Activated naive CD4-positive, alpha-beta T cell treated with anti-CD3 and anti-CD28 coated beads, Interleukin-2, amount 50 U/mL, for 16 hours (primary cell): ENCODE results near the gene C18orf63.
"Not testable (repeated sequence)": the region's sequence is repeated elsewhere in the genome, so short reads cannot be mapped to it uniquely, and the experiment has no call there.

Experiments used
- DNase-seq: peaks from one replicate; pipeline ENCODE4 v3.0.0-alpha.2; 2020

The C18orf63 gene

DNA sequence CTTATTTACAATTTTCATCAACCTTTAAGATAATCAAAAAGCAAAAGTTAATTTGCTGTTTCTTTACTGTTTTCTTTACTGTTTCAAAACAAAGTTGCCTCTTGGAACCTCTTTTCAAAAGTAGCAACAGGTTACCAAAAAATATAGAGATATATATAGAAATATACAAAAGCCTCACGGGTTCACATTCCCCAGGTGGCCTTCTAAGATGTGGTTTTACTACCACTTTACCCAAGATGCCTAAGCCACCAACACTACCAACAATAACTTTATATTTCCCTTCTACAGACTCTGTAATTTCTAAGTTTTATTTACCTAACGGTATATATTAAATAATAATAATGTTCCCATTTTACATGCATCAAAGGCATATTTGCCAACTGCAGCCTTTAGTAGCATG lies 28.8 kb upstream of the C18orf63 start:
- no peak for DNase-seq

- no peak for DNase-seq
These were observed 27.6 kb upstream of the C18orf63 start for GRCh38 chr18:74288041-74288440.

DNA sequence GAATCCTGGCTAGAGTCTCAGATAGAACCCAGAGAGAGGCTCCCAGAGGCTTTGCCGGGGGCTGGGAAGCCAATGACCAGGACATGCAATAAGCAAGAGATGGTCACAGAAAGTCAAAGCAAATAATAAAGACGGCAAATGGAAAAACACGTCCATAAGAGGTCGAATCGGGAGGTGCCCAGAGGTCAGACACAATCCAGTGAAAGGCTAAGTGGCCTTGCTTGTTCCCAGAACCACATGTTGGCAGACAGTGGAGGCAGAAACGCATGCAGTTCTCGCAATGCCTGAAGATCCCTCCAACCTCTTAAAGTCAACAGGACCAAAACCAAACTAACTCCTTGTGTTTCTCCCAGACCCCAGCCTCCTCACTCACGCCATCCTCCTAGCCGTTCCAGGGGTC lies 26.9 kb upstream of the C18orf63 start:
- DNase-seq: no peak

DNA sequence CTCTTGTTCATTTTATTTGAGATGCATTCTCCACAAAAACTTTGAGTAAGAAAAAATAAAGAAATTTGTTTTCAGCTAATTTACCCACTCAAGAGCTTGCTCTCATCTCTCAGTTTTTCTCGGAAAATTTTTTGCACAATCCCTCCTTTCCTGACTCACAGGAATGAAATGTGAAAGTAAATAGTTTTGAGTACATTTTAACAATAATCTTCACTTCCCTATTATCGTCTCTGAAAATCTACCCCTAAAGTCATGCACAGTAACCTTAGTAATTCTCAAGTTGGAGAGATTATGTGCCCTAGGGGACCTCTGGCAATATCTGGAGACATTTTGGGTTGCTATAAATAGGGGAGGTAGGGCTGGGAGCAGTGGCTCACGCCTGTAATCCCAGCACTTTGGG lies 26.5 kb upstream of the C18orf63 start:
- DNase-seq: no peak

DNA sequence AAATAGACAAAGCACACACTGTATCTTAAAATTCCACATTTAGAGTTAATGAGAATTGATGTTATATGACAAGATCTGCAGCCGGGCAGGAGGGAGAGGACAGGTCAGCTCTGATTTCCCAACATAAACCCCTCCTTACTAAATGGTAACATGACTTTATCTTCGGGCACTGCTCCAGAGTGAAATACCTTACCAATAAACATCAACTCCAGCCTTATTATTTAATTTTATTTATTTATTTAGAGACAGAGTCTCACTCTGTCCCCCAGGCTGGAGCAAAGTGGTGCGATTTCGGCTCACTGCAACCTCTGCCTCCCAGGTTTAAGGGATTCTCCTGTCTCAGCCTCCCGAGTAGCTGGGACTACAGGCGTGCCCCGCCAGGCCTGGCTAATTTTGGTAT lies 25.6 kb upstream of the C18orf63 start:
- DNase-seq: no peak

GRCh38 chr18:74290794-74291471 lies 24.7 kb upstream of the C18orf63 start:
- DNase-seq: no peak

DNA sequence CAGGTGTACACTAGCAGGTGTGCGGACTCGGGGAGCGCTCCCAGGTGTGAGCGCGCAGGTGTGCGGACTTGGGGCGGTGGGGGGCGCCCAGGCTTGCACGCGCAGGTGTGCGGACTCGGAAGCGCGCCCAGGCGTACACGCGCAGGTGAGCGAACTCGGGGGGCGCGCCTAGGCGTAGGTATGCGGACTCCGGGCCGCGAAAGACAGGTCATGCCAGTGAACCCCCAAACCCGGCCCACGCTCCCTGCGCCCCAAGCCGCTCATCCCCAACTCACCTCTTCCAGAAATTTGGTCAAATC lies 24.2 kb upstream of the C18orf63 start:
- no peak for DNase-seq

- DNase-seq: peak; percentile 99
These were observed 23.7 kb upstream of the C18orf63 start, which contains the start of gene CYB5A for GRCh38 chr18:74291771-74292540. TSS of gene CYB5A (minus strand) at chr18:74291963. CDS start at chr18:74291875, 88 bp downstream.

- no peak for DNase-seq
These were observed 23.1 kb upstream of the C18orf63 start for GRCh38 chr18:74292541-74292858.

DNA sequence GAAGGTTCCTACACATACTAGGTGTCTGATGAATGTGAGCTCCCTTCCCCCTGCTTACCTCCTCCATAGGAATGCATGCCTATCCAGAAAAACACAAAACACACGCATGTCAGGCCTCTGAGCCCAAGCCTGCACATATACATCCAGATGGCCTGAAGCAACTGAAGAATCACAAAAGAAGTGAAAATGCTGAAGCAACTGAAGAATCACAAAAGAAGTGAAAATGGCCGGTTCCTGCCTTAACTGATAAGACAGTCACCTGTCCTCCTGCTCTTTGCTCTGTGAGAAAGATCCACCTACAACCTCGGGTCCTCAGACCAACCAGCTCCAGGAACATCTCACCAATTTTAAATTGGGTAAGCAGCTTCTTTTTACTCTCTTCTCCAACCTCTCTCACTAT lies 22.7 kb upstream of the C18orf63 start:
- not testable (repeated sequence) for DNase-seq

DNA sequence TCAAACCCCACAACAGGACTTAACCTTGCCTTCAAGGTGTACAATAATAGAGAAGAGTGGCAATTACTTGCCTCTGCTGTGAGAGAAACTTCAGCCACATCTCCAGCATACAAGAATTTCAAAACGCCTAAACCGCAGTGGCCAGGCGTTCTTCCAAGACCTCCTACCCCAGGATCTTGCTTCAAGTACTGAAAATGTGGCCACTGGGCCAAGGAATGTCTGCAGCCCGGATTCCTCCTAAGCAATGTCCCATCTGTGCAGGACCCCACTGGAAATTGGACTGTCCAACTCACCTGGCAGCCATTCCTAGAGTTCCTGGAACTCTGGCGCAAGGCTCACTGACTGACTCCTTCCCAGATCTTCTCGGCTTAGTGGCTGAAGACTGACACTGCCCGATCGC lies 21.1 kb upstream of the C18orf63 start:
- no peak for DNase-seq

GRCh38 chr18:74299162-74299561 lies 16.5 kb upstream of the C18orf63 start:
- no peak for DNase-seq

- DNase-seq: no peak
These were observed 15.9 kb upstream of the C18orf63 start for GRCh38 chr18:74299746-74300145.

DNA sequence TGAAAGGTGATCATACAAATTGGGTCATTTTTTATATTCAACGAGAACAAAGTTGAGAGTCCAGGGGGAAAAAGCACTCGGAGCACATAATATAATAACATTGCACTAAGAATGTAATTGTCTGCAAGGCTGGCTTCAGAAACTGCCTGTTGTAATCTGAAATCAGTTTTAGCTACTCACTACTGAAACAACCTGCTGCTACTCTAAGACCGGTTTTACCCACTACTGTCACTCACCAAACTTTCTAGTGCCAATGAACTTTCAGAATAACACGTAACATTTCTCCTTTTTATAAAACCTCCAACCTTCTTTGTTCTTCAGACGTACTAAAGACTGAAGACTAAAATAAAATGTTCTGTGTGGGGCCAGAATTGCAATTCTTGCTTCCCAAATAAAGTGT lies 12.3 kb upstream of the C18orf63 start:
- no peak for DNase-seq

GRCh38 chr18:74303936-74304335 lies 11.7 kb upstream of the C18orf63 start:
- no peak for DNase-seq

- DNase-seq: no peak
These were observed 5.2 kb upstream of the C18orf63 start for GRCh38 chr18:74310411-74310810.

GRCh38 chr18:74311000-74311399 lies 4.6 kb upstream of the C18orf63 start:
- DNase-seq: no peak

DNA sequence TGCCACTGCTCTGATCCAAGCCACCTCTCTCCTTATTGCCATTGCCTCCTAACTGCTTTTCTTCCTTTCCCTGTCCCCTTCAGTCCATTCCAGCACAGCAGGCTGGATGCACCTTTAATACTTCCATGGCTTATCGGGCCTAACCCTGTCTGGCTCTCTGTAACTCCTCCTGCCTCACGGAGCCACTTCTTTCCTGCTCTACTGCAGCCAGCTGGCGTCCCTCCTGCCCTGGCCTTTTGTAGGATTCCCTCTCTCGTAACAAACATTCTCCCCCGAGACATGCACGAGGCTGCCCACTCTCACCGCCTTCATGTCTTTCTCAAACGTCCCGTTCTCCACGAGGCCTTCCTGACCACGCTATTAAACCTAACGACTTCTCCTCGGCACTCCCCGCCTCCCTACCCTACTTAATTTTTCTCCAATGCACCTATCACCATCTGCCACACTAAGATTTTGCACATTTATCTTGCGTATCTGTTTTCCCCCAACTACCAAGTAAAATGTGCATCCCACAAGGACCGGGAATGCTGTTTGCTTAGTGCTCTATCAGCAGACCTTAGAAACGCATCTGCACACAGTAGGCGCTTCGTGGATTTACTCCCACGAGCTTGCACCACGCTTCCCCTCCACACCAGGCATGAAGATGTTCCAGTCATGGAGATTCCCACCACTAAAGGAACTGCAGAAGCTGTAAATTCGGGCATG lies 728 bp upstream of the C18orf63 start:
- no peak for DNase-seq

GRCh38 chr18:74316257-74317170 lies 875 bp downstream of the C18orf63 start:
- no peak for DNase-seq

- DNase-seq: no peak
These were observed 10.6 kb downstream of the C18orf63 start for GRCh38 chr18:74326231-74326630.

DNA sequence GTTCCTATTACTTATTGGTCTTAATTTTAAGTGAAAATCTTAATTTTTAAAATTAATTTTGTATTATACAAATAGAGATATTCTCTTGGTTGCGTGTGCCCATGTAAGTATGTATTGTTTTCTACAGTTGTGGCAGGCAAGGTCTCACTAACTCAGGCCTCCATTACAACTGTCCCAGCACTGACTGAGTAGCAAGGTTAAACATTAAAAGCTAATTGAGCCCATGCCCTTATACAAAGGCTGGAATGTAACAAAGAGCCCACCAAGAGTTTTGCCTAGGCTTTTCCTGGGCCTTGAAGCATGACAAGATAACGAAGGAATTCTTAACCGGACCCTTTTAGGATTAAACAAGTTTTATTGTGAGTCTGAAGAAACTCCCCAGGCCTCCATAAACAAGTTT lies 11.2 kb downstream of the C18orf63 start:
- not testable (repeated sequence) for DNase-seq

DNA sequence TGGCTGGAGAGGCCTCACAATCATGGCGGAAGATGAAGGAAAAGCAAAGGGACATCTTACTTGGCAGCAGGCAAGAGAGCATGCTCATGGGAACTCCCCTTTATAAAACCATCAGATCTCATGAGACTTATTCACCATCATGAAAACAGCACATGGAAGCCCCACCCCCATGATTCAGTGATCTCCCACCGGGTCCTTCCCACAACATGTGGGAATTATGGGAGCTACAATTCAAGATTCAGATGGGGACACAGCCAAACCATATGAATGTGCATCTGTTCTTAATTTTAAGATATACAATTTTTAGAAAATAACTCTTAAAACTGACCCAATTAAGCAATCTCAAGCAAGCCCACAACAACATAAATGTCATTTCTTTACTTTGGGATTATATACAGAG lies 12.6 kb downstream of the C18orf63 start:
- no peak for DNase-seq

- no peak for DNase-seq
These were observed 14.1 kb downstream of the C18orf63 start for GRCh38 chr18:74329688-74330205.
